CD1c-positive myeloid dendritic cell (primary cell): ENCODE results near the gene TEDC1.

Experiments
- DNase-seq: peaks from one replicate; pipeline ENCODE4 v3.0.0-alpha.2; 2016; ENCODE audit errors: extremely low spot score

Gene TEDC1

DNA sequence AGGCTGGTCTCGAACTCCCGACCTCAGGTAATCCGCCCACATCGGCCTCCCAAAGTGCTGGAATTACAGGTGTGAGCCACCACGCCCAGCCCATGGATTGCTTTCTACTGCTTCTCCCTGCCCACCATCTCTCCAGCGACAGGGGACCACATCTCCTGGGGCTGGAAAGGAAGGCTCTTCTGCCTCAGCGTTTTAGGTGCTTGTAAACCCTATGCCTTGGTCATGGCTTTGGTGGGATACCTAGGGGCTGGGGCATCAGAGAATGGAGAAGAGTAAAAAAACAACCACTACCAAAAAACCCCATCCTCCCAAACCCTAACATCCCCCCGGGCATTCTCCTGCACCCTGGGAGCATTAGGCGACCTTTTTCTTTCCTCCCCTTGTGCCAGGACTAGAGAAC is 34.3 kb downstream of the TEDC1 start:
- no peak for DNase-seq

DNA sequence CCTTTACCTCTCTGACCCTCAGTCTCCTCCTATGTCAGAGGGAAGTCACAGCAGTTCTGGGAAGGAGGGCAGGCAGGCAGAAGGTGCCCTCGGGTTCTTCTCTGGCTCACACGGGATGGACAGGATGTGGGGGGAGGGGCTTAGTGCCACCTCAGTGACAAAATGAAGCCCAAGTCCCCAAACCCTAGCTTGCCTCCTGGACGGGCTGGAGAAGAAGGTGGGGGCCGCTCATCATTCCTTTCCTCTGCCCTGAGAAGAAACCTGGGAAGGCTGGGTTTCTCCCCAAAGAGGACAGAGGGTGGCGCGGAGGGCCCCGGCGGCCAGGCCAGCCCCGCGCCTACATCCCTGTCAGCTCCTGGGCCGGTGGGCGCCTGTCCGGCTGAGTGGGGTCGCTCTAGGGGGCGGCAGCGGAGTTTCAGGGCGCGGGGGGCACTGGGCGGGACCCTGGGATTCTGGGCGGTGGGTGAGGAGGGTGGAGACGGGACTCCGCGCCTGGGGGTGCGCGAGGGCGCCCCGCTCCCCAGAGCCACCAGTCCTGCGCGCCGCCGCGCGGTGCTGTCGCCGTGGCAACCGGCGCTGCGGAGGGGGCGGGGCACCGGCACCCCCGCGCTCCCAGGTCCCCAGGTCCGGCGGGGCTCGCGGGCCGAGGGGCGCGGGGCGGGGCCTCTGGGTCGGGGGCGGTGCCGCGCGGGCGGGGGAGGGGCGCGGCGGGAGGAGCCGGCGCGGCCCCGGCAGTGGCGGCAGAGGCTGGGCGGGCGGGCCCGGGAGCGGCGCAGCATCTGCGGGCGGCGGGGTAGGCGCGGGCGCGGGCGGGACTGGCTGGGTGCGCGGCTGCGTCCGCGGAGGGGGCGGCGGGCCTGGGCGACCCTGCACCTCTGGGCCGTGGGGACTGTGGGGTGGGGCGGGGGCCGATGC is 35.1 kb downstream of the TEDC1 start, which contains the start of gene TMEM121:
Gene TMEM121 (plus strand): TSS at position 723 of the 915 bp plus-strand sequence. CDS start 2,252 bp downstream, outside the sequence.
- no peak for DNase-seq

DNA sequence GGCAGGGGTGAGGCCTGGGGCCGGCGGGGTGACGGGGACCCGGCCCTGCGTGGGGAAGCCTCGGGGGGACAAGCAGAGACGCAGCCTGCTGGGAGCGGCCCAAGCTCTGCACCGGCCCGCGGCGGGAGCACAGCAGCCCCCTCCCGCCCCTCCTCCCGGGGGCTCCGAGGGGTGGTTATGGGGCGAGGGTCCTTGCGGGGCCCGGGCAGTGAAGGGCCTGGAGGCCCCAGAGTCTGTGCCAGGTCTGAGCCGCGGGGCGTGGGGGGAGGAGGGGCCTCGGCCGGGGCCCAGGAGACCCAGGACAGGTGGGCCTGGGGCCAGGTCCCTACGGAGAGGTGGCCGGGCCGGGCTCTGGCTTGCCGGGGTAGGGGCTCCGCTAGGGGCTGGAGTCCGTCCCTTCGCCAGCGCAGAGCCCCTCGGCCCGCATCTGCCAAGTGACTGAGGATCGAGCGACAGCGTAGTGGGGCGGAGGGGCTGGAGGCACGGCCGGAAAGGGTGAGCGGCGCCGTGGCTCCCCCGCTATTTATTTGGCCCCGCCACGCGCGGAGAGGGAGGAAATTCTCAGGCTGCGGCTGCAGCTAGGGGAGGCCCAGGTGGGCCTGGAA is 35.8 kb downstream of the TEDC1 start:
- no peak for DNase-seq

DNA sequence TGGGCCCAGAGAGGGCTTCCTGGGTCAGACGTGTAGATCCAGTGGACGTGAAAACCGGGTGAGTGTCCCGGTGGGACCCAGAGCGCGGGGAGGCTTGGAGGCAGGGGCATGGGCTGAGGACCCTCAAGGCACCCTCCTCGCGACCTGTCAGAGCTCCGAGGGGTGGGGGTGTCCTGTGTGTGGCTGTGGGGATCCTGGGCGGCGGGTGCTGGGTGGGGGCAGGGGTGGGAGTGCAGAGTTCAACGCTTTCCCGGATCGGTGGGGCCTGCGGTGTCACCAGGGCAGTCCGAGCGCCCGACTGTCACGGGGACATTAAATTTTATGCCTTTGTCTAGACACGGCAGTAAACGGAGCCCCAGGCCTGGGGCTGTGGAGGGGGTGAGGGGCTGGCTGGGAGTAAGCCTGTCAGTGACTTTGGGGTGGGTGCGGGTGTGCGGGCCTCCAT is 36.4 kb downstream of the TEDC1 start:
- no peak for DNase-seq

DNA sequence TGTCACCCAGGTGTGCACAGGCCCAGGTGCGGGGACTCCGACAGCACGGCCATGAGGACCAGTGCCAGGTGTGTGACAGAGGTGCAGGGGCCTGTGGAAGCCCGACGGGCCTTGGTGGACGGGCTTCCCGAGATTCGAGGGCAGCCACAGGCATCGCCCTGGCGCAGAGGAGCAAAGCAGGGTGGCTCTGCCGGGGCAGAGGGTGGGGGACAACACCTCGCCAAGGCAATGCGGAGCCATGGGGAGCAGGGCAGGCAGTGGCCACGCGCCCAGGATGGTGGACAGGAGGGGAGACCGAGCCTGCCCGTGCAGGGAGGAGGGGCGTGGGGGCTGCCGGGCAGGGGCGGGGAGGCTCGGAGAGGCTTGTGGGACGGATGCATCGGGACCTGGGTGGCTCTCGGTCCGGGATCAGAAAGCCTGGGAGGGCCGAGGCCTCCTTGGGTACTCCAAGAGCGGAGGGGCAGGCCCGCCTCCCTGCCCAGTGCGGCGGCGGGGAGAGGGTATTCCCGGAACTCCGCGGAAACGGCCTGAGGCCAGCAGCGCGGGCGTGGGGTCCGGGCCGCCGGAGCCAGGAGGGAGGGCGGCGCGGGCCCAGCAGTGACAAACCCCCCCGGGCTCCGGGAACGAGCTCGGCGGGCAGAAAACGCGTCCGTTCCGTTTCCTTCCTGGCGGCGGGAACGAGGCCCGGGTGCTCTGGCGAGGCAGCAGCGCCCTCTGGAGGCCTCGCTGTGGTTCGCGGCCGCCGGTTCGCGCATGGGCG is 37.0 kb downstream of the TEDC1 start:
- DNase-seq, result peak; percentile 88

DNA sequence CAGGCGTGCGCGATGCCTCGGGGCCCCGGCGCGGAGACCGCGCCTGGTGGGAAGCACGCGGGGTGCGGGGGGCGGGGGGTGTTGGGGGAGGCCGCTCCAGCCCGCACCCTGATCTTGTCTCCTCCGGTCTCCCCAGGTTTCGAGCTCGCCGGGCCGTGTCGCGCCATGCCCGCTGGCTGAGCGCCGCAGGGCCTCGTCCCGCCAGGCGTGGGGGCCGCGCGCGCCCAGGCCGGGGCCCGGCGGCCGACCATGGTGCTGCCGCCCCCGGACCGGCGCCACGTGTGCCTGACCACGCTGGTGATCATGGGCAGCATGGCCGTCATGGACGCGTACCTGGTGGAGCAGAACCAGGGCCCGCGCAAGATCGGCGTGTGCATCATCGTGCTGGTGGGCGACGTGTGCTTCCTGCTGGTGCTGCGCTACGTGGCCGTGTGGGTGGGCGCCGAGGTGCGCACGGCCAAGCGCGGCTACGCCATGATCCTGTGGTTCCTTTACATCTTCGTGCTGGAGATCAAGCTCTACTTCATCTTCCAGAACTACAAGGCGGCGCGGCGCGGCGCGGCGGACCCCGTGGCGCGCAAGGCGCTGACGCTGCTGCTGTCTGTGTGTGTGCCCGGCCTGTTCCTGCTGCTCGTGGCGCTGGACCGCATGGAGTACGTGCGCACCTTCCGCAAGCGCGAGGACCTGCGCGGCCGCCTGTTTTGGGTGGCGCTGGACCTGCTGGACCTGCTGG is 37.7 kb downstream of the TEDC1 start:
- peak; percentile 53 for DNase-seq

DNA sequence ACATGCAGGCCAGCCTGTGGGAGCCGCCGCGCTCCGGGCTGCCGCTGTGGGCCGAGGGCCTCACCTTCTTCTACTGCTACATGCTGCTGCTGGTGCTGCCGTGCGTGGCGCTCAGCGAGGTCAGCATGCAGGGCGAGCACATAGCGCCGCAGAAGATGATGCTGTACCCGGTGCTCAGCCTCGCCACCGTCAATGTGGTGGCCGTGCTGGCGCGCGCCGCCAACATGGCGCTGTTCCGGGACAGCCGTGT is 38.2 kb downstream of the TEDC1 start:
- no peak for DNase-seq

DNA sequence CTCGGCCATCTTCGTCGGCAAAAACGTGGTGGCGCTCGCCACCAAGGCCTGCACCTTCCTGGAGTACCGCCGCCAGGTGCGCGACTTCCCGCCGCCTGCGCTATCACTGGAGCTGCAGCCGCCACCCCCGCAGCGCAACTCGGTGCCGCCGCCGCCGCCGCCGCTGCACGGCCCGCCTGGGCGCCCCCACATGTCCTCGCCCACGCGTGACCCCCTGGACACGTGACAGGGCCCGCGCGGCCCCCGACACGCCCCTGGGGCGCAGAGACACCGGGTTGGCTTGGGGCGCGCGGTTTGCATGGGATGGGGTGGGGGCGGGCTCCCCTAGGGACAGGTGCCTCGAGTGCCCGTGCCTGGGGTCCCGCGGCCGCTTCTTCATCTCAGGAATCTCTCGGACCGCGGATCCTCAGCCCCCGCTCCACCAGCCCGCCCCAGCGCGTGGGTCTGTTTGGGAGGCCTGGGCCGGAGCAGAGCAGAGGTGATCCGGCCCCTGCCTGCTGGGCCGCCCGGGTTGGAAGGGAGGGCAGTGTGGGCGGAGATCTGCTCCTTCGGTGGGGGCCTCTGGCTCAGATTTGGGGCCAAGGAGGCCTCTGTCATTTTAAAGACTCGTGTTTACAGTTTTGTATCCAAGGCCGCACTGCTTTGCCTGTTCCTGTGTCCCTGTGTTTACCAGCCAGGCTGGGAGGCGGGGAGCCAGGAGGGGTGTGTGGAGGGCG is 38.7 kb downstream of the TEDC1 start:
- DNase-seq, result peak; percentile 5

DNA sequence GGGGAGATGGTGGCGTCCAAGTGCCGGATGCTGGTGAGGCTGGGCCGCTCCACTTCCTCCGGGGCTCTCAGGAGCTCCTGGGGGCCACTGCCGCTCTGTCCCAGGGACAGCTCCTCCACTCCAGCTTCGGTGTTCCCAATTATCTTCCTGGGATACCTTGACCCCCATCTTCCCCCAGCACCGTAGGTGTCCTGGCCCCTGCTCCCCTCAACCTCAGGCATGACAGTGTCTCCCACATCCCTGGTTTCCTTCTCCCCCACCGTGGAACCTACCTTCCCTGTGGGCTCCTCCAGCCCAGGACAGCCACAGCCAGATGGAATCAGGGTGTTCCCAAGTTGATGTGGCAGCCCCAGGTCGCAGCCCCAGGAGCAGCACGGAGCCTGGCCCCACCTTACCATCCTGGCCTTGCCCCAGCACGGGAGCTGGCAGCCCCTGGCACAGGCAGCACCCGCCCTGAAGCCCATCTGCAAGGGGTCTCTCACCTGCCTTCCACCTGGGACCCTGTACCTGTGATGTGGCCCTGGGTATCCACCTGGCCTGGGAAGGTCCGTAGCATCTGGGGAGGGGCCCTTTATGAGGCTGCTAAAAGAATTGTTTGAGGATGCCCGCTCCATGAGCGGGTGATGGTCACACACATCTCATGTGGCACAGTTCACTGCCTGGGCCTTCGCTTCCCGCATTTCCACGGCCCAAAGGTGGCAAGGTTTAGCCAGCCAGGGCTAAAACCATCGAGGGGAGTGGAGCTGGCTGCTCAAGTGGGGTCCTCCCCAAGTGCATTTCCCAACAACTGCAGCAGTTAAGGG is 39.4 kb downstream of the TEDC1 start:
- no peak for DNase-seq

DNA sequence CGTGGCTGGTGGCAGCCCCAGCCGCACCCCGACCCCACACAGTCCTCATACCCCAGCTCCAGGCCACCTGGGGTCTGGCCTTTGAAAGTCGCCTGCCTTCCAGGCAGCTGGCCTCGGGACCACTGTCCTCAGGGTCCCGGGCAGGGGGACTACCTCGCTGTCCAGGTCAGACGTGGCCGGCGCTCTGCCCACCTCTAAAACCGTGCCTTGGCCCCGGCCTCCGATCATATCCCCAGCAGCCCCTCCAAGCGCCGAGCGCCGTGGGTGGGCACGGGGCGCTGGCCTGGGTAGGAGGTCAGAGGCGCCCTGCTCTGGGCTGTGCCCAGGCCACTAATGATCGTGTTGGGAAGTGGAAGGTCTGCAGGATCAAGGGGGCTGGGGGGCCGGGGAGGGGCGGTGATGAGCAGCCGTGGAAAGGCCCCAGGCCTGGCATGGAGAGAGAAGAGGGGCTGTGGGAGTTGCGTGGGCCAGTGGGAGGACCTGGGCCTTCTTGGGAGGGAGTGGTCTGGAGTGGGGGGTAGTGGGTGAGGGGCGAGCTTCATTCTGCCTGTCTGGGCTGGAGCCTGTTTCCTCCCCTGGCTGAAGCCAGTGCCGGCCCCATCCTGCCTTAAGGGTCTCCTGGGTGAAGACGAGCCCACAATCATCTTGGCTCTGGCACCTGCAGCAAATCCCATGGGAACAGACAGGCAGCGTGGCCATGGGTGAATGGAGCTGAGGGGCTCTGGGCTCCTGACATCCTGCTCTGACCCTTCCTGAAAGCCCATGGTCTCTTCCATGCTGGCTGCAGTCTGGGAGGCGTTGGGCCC is 40.2 kb downstream of the TEDC1 start:
- DNase-seq, result no peak

DNA sequence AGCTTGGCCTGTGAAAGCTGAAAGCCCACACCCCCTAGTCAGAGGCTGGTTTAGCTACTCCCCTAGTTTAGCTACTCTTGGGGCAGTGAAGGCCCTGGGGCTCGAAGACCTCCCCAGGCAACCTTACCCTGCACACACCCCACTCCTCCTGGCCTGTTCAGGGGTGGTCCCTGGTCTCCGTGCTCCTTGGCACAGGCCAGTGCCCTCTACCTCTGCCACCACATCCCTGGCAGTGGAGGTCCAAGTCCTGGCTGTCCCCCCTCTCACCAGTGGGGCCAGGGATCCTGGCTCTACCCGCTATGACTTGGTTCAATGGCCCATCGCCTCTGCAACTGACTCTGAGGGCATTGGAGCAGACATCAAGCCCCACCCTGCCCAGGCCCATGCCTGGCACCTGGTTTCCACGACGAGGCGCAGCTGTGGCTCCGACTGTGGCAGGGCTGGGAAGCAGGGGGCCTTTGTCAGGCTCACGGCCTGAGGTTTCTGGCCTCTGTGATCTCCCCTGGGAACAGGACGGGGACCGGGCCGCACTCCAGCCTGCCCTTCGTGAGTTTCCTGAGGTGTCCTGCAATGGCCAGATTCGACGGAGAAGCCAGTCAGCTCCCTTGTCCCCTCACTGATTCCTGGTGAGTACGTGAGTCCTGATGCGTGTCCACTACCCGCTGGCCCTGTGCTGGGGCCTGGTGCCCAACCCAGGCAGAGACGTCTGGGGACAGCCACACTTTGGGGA is 41.0 kb downstream of the TEDC1 start:
- DNase-seq, result no peak

DNA sequence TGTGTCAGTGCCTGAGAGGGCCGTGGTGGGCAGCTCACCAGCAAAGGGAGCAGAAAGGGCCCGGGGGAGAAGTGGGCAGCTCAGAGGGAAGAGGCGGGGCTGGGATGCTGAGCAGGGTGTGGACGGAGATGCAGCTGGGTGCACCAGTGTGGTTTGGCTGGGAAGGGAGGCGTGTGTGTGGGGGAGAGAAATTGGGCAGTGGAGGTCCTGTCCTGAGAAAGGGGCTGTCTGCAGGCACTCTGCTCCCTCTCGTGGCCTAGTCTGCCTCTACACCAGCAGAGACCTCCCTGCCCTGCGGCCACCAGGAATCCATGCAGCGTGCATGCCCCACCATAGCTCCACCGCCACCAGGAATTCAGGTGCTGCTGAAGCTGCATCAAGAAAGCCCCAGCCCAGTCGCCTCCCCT is 41.7 kb downstream of the TEDC1 start:
- no peak for DNase-seq

DNA sequence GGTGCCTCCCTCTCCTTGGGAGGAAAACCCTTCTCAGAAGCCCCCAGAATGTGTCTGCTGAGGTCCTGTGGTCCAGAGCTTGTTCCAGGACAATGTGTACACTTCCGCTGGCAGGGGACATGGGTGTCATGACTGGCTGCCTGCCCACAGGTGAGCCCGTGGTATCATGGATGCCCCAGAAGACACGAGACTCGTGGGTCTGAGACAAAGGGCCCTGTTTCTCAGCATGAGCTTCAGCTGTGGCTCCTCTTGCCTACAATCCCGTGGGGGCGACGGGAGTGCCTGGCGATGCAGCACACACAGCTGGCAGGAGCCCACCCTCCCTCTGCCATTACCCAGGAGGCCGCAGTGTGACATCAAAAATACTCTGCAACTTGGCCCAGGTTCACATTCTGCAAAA is 42.3 kb downstream of the TEDC1 start:
- no peak for DNase-seq

DNA sequence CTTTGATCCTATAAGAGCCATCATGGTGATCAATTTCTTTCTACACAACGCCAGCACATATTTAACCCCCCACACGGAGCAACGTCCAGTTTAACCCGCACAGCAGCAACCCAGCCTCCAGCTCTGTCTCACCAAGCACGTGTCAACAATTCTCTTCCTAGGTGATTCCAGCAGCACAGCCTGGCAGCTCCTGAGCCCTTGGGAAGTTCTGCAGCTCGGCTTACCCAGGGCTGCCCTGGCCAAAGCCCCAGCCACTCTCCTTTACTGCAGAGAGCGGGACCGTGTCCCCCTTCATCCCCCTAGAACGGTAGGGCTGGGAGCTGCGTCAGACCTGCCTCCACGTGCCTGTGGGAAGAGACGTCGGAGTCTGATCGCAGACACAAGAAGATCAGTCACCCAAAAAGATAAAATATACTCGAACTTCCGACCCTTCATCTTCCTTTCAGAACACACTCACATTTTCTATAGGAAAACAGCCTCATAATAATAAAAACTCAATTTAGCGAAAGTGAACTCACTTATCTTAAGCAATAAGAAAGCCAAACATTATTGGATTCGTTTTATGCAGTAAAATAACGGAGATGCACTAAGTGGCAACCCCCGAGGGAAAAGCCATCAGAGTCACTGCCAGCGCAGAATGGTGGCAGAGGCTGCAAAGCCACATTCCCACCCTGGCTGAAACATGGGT is 42.9 kb downstream of the TEDC1 start:
- DNase-seq, result no peak

DNA sequence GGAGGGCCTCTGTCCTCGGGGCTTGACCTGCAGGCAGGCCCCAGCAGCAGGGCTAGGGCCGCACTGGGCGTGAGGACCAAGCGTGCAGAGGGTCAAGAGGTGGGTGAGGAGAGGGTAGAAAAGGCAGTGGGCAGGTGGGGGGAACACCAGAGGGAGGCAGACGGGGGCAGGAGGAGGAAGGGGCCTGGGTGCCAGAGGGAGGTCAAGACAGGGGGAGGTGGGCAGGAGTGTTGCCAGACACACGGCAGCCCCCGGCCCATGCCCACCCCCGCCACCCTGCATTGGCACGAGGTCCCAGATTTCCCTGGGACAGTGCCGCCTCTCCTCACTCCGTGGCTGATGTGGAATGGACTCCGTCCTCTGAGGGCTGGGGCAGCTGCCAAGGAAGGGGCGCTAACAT is 43.5 kb downstream of the TEDC1 start:
- no peak for DNase-seq

DNA sequence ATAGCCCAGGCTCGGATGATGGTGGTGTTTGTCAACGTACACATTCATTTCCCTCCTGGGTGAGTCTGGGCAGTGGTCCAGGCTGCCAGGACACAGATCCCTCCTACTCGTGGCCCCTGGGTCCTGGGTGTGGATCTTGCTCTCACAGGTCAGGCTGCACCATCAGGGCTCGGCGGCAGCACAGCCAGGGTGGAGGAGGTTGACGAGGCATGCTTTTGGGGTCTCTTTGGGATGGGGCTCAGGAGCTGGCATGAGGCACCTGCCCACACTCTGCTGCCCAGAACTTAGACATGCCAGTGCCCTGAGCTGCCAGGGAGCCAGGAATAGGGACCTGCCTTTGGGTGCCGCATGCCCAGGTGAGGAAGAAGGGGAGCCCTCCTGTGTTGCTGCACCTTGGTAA is 45.0 kb downstream of the TEDC1 start:
- no peak for DNase-seq

DNA sequence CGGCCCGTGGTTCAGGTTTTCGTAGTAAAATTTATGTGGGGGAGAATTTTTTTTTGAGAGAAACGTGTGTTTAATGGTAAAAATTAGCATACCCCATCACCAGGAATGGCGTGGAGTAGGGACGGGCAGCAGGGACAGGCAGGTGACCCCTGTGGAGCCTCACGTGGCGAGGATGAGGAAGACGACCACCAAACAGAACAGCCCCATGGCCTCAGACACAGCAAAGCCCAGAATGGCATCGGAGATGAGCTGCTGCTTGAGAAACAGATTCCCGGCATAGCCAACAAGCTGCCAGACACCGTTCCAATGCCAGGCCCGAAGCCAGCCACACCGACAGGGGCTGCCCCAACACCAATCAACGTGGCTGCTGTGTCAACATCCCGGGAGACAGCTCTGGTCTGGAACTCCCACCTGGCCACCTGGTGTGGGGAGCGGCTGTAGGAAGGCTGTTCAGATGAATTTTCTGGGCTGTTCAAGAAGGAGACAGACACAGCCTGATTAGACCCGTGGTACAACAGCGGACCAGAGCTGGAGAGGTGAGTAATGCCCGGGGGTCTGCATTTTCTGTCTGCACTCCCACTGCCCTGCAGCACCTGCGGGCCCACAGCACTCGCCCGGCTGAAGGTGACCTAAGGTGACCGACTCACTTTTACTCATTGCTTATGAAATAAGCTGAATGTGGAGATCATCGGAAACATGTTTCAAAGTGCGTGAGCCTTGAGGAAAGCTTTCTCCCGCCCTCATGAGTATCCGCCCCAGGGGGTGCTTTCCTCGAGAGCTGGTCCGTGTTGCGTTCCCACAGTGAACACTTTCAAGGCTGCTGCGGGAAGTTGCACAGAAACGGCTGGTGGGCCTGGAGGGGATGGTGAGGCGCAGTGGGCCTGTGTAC is 45.9 kb downstream of the TEDC1 start:
- no peak for DNase-seq
